SH-SY5Y (cell line): ENCODE data around the gene ACSL4.

Source experiments
- GATA2 ChIP-seq: IDR thresholded peaks from 2 replicates; pipeline ENCODE4 v1.6.1; 2011; ENCODE audit warnings: mild to moderate bottlenecking, low read depth, low read length
- GATA3 ChIP-seq: IDR thresholded peaks from 2 replicates; pipeline ENCODE4 v1.6.1; 2011; ENCODE audit warnings: low read depth, mild to moderate bottlenecking, low read length, moderate library complexity

The ACSL4 gene

DNA sequence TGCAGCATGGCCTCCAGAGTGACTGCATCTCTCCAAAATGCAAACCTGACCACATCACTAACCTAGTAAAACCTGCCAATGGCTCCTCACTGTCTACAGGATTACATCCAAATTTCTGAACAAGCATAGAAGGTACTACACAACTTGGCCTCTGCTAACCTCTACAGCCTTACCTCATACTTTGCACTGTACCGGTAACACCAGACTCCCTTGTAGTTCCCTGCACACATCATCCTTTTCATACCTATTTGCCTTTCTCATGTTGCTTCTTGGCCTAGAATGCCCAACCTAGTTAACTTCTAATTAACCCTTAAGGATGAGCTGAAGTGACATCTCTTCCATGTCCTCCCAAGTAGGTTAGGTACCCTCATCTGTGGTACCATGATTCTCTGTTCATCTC, 74.7 kb downstream of the ACSL4 start:
- no peak for TF ChIP-seq GATA3
- no peak for TF ChIP-seq GATA2

DNA sequence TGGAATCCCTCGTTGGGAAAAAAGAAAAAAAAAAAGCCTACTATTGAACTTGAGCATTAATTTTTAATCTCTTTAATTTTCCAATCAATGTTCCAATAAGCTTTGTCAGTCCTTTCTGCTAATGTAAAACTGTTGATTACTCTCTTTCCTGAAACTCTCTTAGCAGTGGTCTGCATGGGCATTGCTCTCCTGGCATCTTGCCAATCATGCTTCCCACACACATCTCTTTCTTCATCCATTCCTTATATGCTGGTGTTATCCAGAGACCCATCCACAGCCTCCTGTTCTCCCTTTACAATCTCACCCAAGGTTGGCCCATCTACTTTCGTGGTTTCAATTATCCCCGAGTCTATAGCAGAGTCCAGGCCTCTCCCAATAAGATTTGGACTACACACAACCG, 76.3 kb downstream of the ACSL4 start:
- no peak for TF ChIP-seq GATA3
- TF ChIP-seq GATA2, result no peak

DNA sequence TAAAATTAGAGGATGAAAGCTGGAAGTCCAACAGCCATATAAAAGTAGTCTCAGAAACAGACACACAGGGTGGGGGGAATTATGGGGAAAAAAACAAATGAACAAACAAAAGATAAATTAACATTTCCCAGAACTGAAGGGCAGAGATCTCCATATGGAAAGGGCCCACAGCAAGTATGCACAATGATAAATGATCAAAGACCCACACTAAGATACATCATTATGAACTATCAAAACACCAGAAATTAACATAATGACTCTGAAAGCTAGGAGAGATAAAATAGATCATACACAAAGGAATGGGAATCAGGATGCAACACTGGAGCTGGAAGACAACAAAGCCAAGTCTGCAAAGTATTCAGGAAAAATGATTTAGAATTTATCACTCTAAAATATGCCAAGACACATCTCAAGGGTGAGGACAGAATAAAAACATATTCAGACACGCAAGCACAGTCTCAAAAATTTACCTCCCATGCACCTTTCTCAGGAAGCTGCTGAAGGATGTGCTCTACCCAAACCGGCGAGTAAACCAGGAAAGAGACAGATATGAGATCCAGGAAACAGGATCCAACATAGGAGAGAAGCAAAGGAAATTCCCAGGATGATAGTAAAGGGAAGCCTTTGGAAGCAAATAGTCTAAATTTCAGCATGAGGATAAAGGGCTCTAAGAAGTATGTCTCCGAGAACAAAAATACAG, 77.4 kb downstream of the ACSL4 start:
- no peak for TF ChIP-seq GATA3
- no peak for TF ChIP-seq GATA2

DNA sequence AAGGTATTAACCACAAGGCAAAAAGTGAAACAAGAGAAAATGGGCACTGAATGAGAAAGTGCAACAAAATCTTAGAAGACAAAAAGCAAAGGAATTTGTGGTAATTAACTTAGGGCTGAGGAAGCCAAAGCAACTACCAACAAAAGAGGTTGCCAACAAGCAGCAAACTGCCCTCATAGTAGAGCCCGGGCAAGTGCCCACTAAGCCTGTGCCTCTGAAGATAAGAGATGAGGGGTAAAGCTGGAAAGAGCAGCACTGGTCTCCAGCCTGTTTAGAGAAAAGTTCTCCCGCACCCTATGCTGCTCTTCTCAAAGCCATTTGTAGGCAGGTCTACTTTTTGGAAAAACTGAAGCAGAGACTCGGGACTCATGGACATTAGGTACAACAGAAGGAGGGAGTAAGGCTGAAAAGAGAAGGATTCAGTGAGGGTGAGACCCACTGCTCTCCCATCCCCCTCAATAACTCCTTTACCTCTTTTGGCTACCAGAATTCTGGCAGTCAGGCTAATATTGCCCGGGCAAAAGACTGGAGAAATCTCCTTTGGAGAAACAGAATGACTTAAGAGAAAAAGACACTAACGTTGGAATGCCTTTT, 78.4 kb downstream of the ACSL4 start:
- no peak for TF ChIP-seq GATA2
- TF ChIP-seq GATA3, result no peak

DNA sequence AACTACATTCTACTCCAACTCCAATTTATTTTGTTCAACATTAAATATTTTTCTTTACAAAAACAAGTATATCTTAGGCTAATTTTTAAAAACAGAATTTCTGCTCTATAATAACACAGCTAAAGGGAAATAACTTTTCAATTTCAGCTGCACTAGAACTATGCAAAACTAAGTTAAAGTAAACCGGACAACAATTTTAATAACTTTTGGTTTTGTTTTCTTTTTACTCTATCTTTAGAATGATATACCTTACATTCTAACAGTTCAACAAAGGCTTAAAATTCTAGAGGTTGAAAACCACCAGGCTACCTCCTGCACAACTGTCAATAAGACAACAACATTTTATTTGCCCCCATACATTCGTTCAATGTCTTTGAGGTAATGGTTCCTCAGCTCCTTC, 89.4 kb downstream of the ACSL4 start:
- TF ChIP-seq GATA3, result no peak
- TF ChIP-seq GATA2, result no peak

DNA sequence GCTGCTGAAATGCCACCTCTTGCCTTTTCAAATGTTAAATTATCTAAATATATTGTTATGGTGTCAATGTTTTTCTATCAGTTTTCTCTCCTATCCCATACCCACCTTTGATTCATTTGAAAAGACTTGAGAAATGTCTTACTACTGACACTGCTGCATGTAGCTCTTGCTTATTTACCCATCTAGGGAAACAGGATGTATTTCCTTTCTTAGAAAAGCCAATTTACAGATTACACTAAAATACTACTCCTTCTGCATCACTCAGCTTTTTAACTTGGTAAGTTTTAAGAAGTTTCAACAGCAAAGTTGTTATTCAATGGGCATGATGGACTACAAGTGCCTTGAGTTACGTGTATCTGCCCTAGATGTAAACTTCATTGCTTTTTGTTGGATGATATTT, 94.9 kb downstream of the ACSL4 start:
- TF ChIP-seq GATA3 (no peak), GATA2 (no peak)

DNA sequence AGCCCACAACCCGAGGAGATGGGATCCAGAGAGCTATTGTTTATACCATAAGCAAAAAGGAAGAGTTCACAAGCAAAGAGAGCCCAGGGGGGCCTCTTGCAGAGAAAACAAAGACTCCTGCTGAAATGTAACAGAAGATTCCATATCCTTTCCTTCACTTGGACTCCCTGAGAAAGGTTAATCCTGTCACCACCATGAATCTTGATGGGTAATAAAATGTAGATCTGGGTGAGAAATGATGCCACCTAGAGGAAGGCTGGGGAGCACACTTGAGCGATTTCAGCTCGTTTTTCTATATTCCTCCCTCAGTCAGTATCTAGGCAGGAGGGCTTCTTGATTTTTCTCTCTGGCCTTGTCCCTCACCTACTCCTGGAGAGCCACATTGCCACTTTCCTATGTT, 97.9 kb downstream of the ACSL4 start:
- no peak for TF ChIP-seq GATA3
- no peak for TF ChIP-seq GATA2

DNA sequence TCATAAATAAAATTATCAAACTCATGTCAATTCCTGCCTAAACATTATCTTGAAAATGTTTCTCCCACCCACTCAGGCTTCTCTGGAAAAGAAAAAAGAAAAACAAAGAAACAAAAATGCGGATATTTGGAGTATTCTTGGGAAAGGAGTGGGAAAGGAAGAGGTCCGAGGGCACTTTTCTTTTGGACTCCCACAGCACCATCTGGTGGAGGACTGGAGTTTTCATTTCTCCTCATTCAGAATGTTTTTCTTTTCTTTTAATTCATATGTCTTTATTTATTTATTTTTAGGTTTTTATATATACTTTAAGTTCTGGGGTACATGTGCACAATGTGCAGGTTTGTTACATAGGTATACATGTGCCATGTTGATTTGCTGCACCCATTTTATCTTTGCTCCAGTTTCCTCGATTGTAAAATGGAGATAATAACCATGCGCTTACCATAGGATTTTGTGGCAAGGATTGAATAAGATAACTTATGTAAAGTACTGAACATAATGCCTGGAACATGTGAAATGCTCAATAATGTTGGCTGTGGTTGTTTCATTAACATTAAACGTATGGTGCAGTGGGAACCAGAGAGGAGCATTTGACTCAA, 100.1 kb downstream of the ACSL4 start:
- TF ChIP-seq GATA3 (no peak), GATA2 (no peak)

DNA sequence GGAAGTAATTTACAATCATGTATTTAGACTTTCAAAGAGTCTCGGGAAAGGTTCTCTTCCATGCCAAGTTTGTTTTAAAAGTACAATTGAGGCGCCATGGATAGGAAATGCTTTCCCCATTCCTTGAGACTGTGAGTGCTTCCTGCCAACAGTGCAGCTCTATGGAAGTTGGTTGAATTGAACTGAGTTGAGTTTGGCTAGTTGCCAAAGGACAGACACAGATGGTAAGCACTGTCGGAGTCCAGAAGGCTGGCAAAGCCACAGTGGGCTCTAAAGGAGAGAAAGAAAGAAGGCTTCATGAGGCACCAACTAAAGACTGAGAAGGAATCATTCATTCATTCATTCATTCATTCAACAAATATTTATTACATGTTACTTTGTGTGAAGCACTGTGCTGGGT, 103.7 kb downstream of the ACSL4 start:
- TF ChIP-seq GATA2 (no peak), GATA3 (no peak)

DNA sequence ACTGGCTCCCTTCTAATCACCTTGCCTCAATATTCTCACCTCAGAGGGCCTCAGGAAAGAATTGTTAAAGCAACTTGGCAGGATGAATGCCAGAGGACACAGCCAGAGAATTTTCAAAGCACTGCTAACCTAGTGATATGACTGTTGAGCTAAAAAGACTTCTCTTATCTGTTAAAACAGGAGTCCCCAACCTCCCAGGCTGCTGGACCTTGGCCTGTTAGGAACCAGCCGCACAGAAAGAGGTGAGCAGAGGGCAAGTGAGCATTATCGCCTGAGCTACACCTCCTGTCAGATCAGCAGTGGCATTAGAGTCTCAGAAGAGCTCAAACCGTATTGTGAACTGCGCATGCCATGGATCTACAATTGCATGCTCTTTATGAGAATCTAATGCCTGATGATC, 106.4 kb downstream of the ACSL4 start:
- TF ChIP-seq GATA2 (no peak), GATA3 (no peak)

DNA sequence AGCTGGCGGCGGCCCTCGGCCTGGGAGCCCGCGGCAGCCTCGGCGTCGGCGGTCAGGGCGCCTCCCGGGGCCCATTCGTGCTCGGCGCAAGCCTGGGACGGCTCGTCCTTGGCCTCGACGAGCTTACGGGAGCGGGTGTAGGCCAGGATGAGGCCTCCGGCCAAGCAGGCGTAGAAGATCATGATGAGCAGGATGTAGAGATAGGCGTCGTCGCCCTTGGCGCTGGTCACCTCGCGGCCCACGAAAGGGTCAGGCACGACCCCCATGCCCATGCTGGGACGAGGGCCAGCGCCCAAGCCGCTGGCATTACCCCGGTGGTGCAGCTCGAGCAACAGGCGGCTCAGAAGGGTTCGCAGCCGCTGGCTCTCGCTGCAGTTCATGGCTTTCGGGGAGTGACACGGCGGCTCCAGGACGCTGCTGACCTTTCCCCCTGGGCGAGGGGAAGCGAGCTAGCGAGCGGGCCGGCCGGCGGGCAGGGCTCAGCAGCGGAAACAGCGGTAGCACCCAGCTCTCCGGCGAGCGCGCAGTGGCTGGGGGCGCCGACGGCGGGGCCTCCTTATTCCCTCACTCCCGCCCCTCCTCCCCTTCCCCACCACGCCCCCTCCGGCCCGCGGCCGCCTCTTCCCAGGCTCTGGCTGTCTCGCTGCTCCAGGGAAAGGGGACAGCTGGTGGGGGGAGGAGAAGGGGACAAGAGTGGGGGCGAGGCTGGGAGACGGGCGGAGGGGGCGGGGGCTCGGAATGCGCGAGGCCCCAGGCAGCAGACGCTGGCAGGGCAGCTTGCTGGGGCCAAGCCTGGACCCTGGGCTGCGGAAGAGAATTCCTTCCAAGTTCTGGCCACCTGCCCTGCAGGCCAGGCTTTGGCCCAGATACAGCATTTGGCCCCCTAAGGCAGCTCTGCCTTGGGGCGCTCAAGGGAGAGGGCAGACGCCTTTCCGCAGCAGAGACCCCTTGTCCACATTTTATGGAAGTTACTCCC, 108.1 kb downstream of the ACSL4 start, which contains the start of gene KCNE5:
Gene KCNE5, minus strand, starts transcription at position 532 of the 976 bp plus-strand sequence. Its CDS starts 152 bp downstream, at position 380.
- TF ChIP-seq GATA3 (no peak), GATA2 (no peak)

DNA sequence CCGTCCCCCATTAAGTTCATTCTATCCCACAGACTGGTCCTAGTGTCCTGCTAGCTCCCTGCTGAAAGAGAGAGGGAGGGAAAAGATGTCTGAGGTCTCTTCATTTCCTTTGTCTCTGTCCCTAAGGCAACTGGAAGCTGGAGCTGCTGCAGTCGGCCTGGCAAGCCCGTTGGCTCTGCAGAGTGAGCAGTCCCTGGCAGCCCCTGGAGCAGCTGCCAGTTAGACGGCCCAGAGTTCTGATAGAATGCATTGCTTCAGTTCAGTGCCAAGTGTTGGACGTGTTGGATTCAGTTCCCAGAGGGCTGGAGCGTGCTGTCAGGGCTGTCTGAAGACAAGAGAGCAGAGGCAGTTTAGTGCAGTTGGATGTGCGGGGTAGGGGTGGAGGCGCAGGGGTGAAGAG, 109.1 kb downstream of the ACSL4 start:
- no peak for TF ChIP-seq GATA2
- TF ChIP-seq GATA3, result no peak

DNA sequence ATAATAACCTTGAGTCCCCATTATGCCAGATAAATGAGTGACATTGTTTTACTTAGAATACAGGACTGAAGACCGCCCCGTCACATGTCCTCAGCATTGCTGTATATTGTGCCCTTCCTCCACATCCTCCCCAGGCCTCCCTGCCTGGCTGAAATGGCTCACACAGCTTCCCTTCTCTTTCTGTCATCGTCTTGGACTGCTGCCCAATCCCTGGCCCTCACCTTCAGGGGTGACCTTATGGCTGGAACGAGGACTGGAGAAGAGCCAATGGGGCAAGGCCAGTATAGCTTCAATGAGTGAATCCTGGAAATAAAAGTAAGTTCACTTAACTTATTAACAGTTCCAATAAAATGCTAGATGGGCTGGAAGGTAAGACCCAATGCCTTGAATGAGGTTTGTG, 110.8 kb downstream of the ACSL4 start:
- no peak for TF ChIP-seq GATA3
- TF ChIP-seq GATA2, result no peak

DNA sequence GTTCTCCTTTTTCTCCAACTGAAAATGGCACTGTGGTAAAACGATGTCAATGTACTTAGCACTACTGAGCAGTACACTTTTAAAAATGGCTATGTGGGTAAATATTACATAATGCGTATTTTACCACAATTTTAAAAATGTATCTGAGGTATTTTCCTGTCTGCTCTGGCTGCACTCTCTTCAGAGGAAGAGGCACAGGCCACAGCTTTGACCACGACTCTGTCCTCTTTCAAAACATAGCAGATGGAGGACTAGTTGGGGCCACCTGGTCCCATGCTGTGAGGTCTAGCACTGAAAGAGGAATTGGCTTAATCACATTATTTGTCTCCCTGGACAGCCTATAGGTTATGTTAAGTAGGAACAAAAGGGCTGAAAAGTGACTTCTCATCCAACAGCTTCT, 113.3 kb downstream of the ACSL4 start:
- no peak for TF ChIP-seq GATA3
- no peak for TF ChIP-seq GATA2

DNA sequence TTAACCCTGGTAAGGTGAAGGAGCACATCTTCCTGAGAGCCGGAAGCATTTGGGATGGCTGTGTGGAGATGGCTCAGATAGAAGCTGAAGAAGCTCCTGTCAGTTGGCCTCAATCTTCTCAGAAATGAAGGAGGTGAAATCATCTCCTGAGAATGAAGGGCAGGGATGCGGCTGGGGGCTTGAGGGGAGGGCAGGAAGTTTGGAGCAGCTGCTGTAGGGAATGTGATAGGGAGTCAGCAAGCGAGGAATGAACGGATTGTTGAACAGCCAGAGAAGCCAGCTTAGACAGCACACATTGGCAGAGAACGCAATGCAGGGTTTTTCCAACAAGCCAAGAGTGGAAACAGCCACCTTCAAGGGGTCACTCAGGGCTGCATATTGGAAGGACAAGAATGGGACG, 118.1 kb downstream of the ACSL4 start:
- TF ChIP-seq GATA2, result no peak
- TF ChIP-seq GATA3, result no peak
